ENCODE measurements around the gene GULP1. TPM values are rescaled to one million over a fixed set of nuclear protein-coding genes. Genes with fewer than 3 reads are reported as not detected.
A peak's percentile ranks its signal among the peaks of the same experiment; 100 is the strongest.

Gene GULP1
- total RNA-seq, 1 experiment from 2014 or later = 76.0 TPM

- H3K27me3 ChIP-seq (ENCODE audit: insufficient read depth, low read length) = no peaks in the 10 kb centered on the region
- no peaks in the 10 kb centered on the region for H3K36me3 ChIP-seq (ENCODE audit: control insufficient read depth in 1 of 2, insufficient read depth in 2 of 2, low read length in 2 of 2)
- H3K9me2 ChIP-seq (ENCODE audit: insufficient read depth) = no peaks in the 10 kb centered on the region
- DNase-seq (ENCODE audit: low read depth, low spot score) (no peak), ATAC-seq (no peak)
- ChIA-PET CTCF (no interaction called here), POLR2A (no interaction called here), RAD21 (ENCODE audit: low non-redundant PET in 1 of 2, low total read pairs in 2 of 2, uncharacterized antibody in 2 of 2, unreplicated experiment in 2 of 2) (no interaction called here)
- BruUV-seq (replicated peaks) = no TSS peak
- peak overlapping the region; percentile 3 for H2AFZ ChIP-seq (ENCODE audit: low read depth, low read length, poor library complexity, severe bottlenecking)
- H3K79me2 ChIP-seq (ENCODE audit: insufficient read depth, low read length) = no peaks in the 10 kb centered on the region
- no peak overlapping the region for H3K9ac ChIP-seq (ENCODE audit: low read length)
- intact Hi-C loops (cut with micrococcal nuclease) = no loop called here
- H3K27ac ChIP-seq (ENCODE audit: low read depth, low read length) = no peak overlapping the region
- TF ChIP-seq EGR1 (IDR thresholded peaks at IDR 0.05; ENCODE audit: low read depth) (no peak), ZBTB33 (IDR thresholded peaks at IDR 0.05; ENCODE audit: extremely low read depth, insufficient replicate concordance, low read length) (no peak), ELF1 (IDR thresholded peaks at IDR 0.05; ENCODE audit: borderline replicate concordance, low read depth) (no peak)
- peaks cover 0 to 8% of the 10 kb centered on the region in 2 experiments; a peak in 1 of 4 replicates for H3K4me1 ChIP-seq (ENCODE audit: control insufficient read depth in 1 of 2, insufficient read depth in 2 of 2, low read length in 2 of 2)
- no peak overlapping the region for H3K4me2 ChIP-seq (ENCODE audit: low read length)
- no peak overlapping the region for H3K4me3 ChIP-seq (replicated peaks in 1 of 2; ENCODE audit: low read depth in 1 of 2, low read length in 2 of 2)
- H3K9me3 ChIP-seq (ENCODE audit: control insufficient read depth in 1 of 2, insufficient read depth in 1 of 2, low read depth in 1 of 2, low read length in 2 of 2) = no peaks in the 10 kb centered on the region
- no peaks in the 10 kb centered on the region for H4K20me1 ChIP-seq (ENCODE audit: insufficient read depth)
Observed at GRCh38 chr2:188243381-188243780, 48.3 kb upstream of the GULP1 start.

GRCh38 chr2:188244383-188244782 is 47.3 kb upstream of the GULP1 start:
- no peak for DNase-seq (ENCODE audit: low read depth, low spot score)
- Histone ChIP-seq H3K9ac (ENCODE audit: low read length) (no peak overlapping the region), H3K4me2 (ENCODE audit: low read length) (no peak overlapping the region), H3K27me3 (ENCODE audit: insufficient read depth, low read length) (no peaks in the 10 kb centered on the region), H3K4me1 (ENCODE audit: control insufficient read depth in 1 of 2, insufficient read depth in 2 of 2, low read length in 2 of 2) (peaks cover 0 to 8% of the 10 kb centered on the region in 2 experiments; a peak in 1 of 4 replicates), H3K36me3 (ENCODE audit: control insufficient read depth in 1 of 2, insufficient read depth in 2 of 2, low read length in 2 of 2) (no peaks in the 10 kb centered on the region), H3K79me2 (ENCODE audit: insufficient read depth, low read length) (no peaks in the 10 kb centered on the region), H3K9me3 (ENCODE audit: control insufficient read depth in 1 of 2, insufficient read depth in 1 of 2, low read depth in 1 of 2, low read length in 2 of 2) (no peaks in the 10 kb centered on the region), H3K9me2 (ENCODE audit: insufficient read depth) (no peaks in the 10 kb centered on the region), H2AFZ (ENCODE audit: low read depth, low read length, poor library complexity, severe bottlenecking) (peak overlapping the region; percentile 91), H3K27ac (ENCODE audit: low read depth, low read length) (no peak overlapping the region), H4K20me1 (ENCODE audit: insufficient read depth) (no peaks in the 10 kb centered on the region), H3K4me3 (replicated peaks in 1 of 2; ENCODE audit: low read depth in 1 of 2, low read length in 2 of 2) (no peak overlapping the region)
- no peak for ATAC-seq
- CTCF ChIA-PET = interaction anchor here (0.6 kb wide), 1 partner anchor 131 kb away, joined by 3 read pairs; no protein-coding TSS in a partner anchor
- intact Hi-C loops (cut with micrococcal nuclease) = no loop called here
- BruUV-seq (replicated peaks) = no TSS peak
- POLR2A ChIA-PET = no interaction called here
- RAD21 ChIA-PET (ENCODE audit: low non-redundant PET in 1 of 2, low total read pairs in 2 of 2, uncharacterized antibody in 2 of 2, unreplicated experiment in 2 of 2) = no interaction called here
- TF ChIP-seq ZFX (IDR thresholded peaks at IDR 0.05) = no peak
- no peak for TF ChIP-seq ATF3 (IDR thresholded peaks at IDR 0.05)
- no peak for TF ChIP-seq ZBTB33 (IDR thresholded peaks at IDR 0.05; ENCODE audit: extremely low read depth, insufficient replicate concordance, low read length)
- no peak for TF ChIP-seq RAD21 (IDR thresholded peaks at IDR 0.05; ENCODE audit: low read depth)
- no peak for TF ChIP-seq JUND (IDR thresholded peaks at IDR 0.05)
- TF ChIP-seq ZNF274 (IDR thresholded peaks at IDR 0.05; ENCODE audit: low read depth, low read length) = no peak
- TF ChIP-seq CTCF (IDR thresholded peaks at IDR 0.05 in 2 of 3, conservative IDR thresholded peaks at IDR 0.05 in 1 of 3; ENCODE audit: borderline replicate concordance in 1 of 3, insufficient read depth in 1 of 3, low read depth in 2 of 3, low read length in 2 of 3) = no peak
- no peak for TF ChIP-seq MAX (IDR thresholded peaks at IDR 0.05)
- no peak for TF ChIP-seq POLR2AphosphoS5 (IDR thresholded peaks at IDR 0.05; ENCODE audit: low read depth, low read length)
